Stimulated activated naive B cell treated with anti-CD40 and anti-IgM and Interleukin-4, amounts not matched to agents 10 μg/mL and 1 μg/mL and 100 μg/mL, for 72 hours (primary cell): Measurements from ENCODE around the gene TSPAN14.
"Not testable (repeated sequence)": the region's sequence is repeated elsewhere in the genome, so short reads cannot be mapped to it uniquely, and the experiment has no call there.

ENCODE experiments used
- ATAC-seq, 2 donors: fragments of 150-1000 bp; cut with Tn5 transposase; replicated peaks; 2 replicates each; pipeline ENCODE4 v1.10.0; 2021; ENCODE audit warnings: moderate library complexity in 1 of 2
- DNase-seq: peaks from one replicate; pipeline ENCODE4 v3.0.0; 2021
- H3K27ac Mint-ChIP-seq: one replicate; pipeline ENCODE4 v1.8.0; 2022; ENCODE audit warnings: mild to moderate bottlenecking, mixed read lengths
- H3K27me3 Mint-ChIP-seq, 2 donors: one replicate each; pipeline ENCODE4 v1.8.0; 2022; ENCODE audit warnings: mixed read lengths in 2 of 2
- H3K36me3 Mint-ChIP-seq, 2 donors: one replicate each; pipeline ENCODE4 v1.8.0; 2022; ENCODE audit warnings: mixed read lengths in 2 of 2, mild to moderate bottlenecking in 1 of 2
- H3K4me1 Mint-ChIP-seq, 2 donors: one replicate each; pipeline ENCODE4 v1.8.0; 2022; ENCODE audit warnings: mixed read lengths in 2 of 2, mild to moderate bottlenecking in 1 of 2
- H3K4me3 Mint-ChIP-seq, 2 donors: one replicate each; pipeline ENCODE4 v1.8.0; 2022; ENCODE audit warnings: mild to moderate bottlenecking in 2 of 2, mixed read lengths in 2 of 2, moderate library complexity in 1 of 2
- H3K9me3 Mint-ChIP-seq, 2 donors: one replicate each; pipeline ENCODE4 v1.8.0; 2022; ENCODE audit warnings: mixed read lengths in 2 of 2, mild to moderate bottlenecking in 1 of 2

The TSPAN14 gene

GRCh38 chr10:80474597-80474910 lies 20.4 kb downstream of the TSPAN14 start:
- H3K27ac Mint-ChIP-seq: peak overlapping the region; percentile 75
- peaks cover 6 to 7% of the 10 kb centered on the region in 2 donors for H3K9me3 Mint-ChIP-seq
- H3K4me3 Mint-ChIP-seq: no peak overlapping the region
- DNase-seq (no peak), ATAC-seq (no peak)
- peaks cover 40 to 45% of the 10 kb centered on the region in 2 donors for H3K4me1 Mint-ChIP-seq
- H3K27me3 Mint-ChIP-seq: no peaks in the 10 kb centered on the region
- peaks cover 23 to 41% of the 10 kb centered on the region in 2 donors for H3K36me3 Mint-ChIP-seq

GRCh38 chr10:80474941-80475340 lies 20.8 kb downstream of the TSPAN14 start:
- no peaks in the 10 kb centered on the region for H3K27me3 Mint-ChIP-seq
- H3K27ac Mint-ChIP-seq: no peak overlapping the region
- peaks cover 21 to 39% of the 10 kb centered on the region in 2 donors for H3K36me3 Mint-ChIP-seq
- H3K4me3 Mint-ChIP-seq: no peak overlapping the region
- DNase-seq (no peak), ATAC-seq (no peak)
- H3K9me3 Mint-ChIP-seq: peaks cover 6 to 7% of the 10 kb centered on the region in 2 donors
- peaks cover 39 to 44% of the 10 kb centered on the region in 2 donors for H3K4me1 Mint-ChIP-seq

- H3K9me3 Mint-ChIP-seq, DNase-seq: not testable (repeated sequence)
- H3K27ac Mint-ChIP-seq: peak overlapping the region; percentile 20
Measured at GRCh38 chr10:80475641-80476040, 21.5 kb downstream of the TSPAN14 start.

GRCh38 chr10:80476685-80477084 lies 22.6 kb downstream of the TSPAN14 start:
- ATAC-seq: no peak
- Mint-ChIP-seq H3K27ac (no peak overlapping the region), H3K4me3 (no peak overlapping the region), H3K36me3 (peaks cover 19 to 38% of the 10 kb centered on the region in 2 donors), H3K9me3 (peaks cover 6 to 7% of the 10 kb centered on the region in 2 donors), H3K4me1 (peaks cover 28 to 34% of the 10 kb centered on the region in 2 donors), H3K27me3 (no peaks in the 10 kb centered on the region)
- DNase-seq: no peak

More at GRCh38 chr10:80475641-80476040, 21.5 kb downstream of the TSPAN14 start:
- H3K4me1 Mint-ChIP-seq: peaks cover 38 to 44% of the 10 kb centered on the region in 2 donors
- peaks cover 20 to 44% of the 10 kb centered on the region in 2 donors for H3K36me3 Mint-ChIP-seq
- H3K27me3 Mint-ChIP-seq, ATAC-seq, H3K4me3 Mint-ChIP-seq: not testable (repeated sequence)

- Mint-ChIP-seq H3K27me3 (no peaks in the 10 kb centered on the region), H3K4me3 (no peak overlapping the region), H3K36me3 (peaks cover 19 to 38% of the 10 kb centered on the region in 2 donors), H3K27ac (no peak overlapping the region), H3K4me1 (peaks cover 17 to 23% of the 10 kb centered on the region in 2 donors), H3K9me3 (peaks cover 6 to 7% of the 10 kb centered on the region in 2 donors)
- ATAC-seq (no peak), DNase-seq (no peak)
Measured at GRCh38 chr10:80477813-80478212, 23.7 kb downstream of the TSPAN14 start.

DNA sequence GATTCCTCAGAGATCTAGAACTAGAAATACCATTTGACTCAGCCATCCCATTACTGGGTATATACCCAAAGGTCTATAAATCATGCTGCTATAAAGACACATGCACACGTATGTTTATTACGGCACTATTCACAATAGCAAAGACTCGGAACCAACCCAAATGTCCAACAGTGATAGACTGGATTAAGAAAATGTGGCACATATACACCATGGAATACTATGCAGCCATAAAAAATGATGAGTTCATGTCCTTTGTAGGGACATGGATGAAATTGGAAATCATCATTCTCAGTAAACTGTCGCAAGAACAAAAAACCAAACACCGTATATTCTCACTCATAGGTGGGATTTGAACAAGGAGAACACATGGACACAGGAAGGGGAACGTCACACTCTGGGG lies 26.3 kb downstream of the TSPAN14 start:
- Mint-ChIP-seq H3K36me3 (peaks cover 16 to 29% of the 10 kb centered on the region in 2 donors), H3K4me1 (peaks cover 11 to 16% of the 10 kb centered on the region in 2 donors)
- H3K4me3 Mint-ChIP-seq, H3K27me3 Mint-ChIP-seq, H3K27ac Mint-ChIP-seq, DNase-seq, H3K9me3 Mint-ChIP-seq, ATAC-seq: not testable (repeated sequence)

DNA sequence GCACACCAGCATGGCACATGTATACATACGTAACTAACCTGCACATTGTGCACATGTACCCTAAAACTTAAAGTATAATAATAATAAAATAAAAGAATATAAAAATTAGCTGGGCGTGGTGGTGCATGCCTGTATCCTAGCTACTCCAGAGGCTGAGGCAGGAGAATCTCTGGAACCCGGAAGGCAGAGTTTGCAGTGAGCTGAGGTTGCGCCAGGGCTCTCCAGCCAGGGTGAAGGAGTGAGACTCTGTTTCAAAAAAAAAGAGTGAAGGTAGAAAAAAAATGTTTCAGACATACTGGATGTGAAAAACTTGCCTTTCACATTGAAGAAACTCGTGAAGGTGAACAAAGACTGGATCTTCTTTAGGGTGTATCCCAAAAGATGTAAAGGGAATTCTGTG lies 26.7 kb downstream of the TSPAN14 start:
- no peak overlapping the region for H3K4me3 Mint-ChIP-seq
- peaks cover 16 to 21% of the 10 kb centered on the region in 2 donors for H3K4me1 Mint-ChIP-seq
- H3K9me3 Mint-ChIP-seq: peaks cover 6 to 7% of the 10 kb centered on the region in 2 donors
- DNase-seq (no peak), ATAC-seq (no peak)
- no peak overlapping the region for H3K27ac Mint-ChIP-seq
- H3K36me3 Mint-ChIP-seq: peaks cover 16 to 29% of the 10 kb centered on the region in 2 donors
- H3K27me3 Mint-ChIP-seq: no peaks in the 10 kb centered on the region

GRCh38 chr10:80484243-80484642 lies 30.1 kb downstream of the TSPAN14 start:
- DNase-seq (no peak), ATAC-seq (no peak)
- Mint-ChIP-seq H3K9me3 (no peaks in the 10 kb centered on the region), H3K4me3 (no peak overlapping the region), H3K36me3 (peaks cover 0 to 11% of the 10 kb centered on the region in 2 donors), H3K27me3 (no peaks in the 10 kb centered on the region), H3K27ac (no peak overlapping the region), H3K4me1 (peaks cover 29 to 40% of the 10 kb centered on the region in 2 donors)

GRCh38 chr10:80484676-80485075 lies 30.6 kb downstream of the TSPAN14 start:
- H3K4me3 Mint-ChIP-seq: no peak overlapping the region
- no peak overlapping the region for H3K27ac Mint-ChIP-seq
- no peaks in the 10 kb centered on the region for H3K9me3 Mint-ChIP-seq
- no peaks in the 10 kb centered on the region for H3K27me3 Mint-ChIP-seq
- ATAC-seq (no peak), DNase-seq (no peak)
- H3K36me3 Mint-ChIP-seq: peaks cover 3 to 15% of the 10 kb centered on the region in 2 donors
- H3K4me1 Mint-ChIP-seq: peaks cover 31 to 43% of the 10 kb centered on the region in 2 donors

- Mint-ChIP-seq H3K4me1 (peaks cover 36 to 47% of the 10 kb centered on the region in 2 donors), H3K4me3 (peak overlapping the region in 1 of 2 donors; percentile 15), H3K27me3 (no peaks in the 10 kb centered on the region), H3K27ac (peak overlapping the region; percentile 39), H3K36me3 (peaks cover 10 to 18% of the 10 kb centered on the region in 2 donors), H3K9me3 (no peaks in the 10 kb centered on the region)
- DNase-seq: no peak
- ATAC-seq: peak; percentile 27 to 39
Measured at GRCh38 chr10:80485076-80485945, 31.2 kb downstream of the TSPAN14 start.

DNA sequence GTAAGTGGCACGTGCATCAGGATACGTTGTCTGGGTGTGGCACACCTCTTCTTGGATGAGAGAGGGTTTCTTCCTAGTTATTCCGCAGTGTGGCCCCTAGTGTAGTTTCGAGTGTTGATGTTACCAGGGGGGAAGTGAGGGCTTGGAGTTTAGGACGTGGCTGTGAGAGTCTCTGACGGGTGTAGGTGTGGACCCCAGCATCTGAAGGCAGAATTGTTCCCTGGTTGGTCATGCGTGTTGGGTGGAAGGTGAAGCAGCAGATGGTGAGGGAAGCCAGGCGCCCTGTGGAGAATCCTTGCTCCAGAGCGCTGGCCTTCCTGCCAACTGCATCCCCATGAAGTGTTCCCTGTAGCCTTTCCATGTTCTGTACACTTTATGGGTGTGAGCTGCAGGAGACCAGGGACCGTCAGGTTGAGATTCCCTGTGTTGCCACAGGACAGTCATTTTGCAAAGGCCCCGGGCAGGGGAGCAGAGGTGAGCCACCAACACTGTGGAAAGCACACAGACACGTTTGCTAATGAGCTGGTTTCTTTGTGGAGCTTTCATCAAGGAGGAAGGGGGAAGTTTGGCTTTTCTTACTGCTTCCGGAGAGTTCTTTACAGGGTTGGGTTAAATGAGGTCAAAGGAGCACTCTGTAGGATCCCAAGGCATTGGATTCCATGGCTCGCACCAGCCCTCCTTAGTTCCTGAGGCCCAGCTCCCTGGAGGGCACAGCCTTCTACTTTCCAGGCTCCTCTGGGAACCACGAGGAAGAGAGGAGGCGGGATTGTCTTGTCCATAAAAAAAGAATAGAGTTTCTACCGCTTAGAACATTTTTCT lies 32.0 kb downstream of the TSPAN14 start:
- ATAC-seq (peak; percentile 38 to 57), DNase-seq (no peak)
- Mint-ChIP-seq H3K27ac (peak overlapping the region; percentile 39), H3K9me3 (no peaks in the 10 kb centered on the region), H3K27me3 (no peaks in the 10 kb centered on the region), H3K4me1 (peaks cover 39 to 48% of the 10 kb centered on the region in 2 donors), H3K4me3 (peak overlapping the region in 1 of 2 donors; percentile 15), H3K36me3 (peaks cover 13 to 20% of the 10 kb centered on the region in 2 donors)

- Mint-ChIP-seq H3K9me3 (no peaks in the 10 kb centered on the region), H3K4me1 (peaks cover 44 to 55% of the 10 kb centered on the region in 2 donors), H3K4me3 (no peak overlapping the region), H3K27ac (no peak overlapping the region), H3K36me3 (peaks cover 17 to 27% of the 10 kb centered on the region in 2 donors), H3K27me3 (no peaks in the 10 kb centered on the region)
- DNase-seq (no peak), ATAC-seq (no peak)
Measured at GRCh38 chr10:80486785-80487420, 32.8 kb downstream of the TSPAN14 start.

- Mint-ChIP-seq H3K27me3 (no peaks in the 10 kb centered on the region), H3K9me3 (no peaks in the 10 kb centered on the region), H3K27ac (no peak overlapping the region), H3K4me1 (peaks cover 44 to 55% of the 10 kb centered on the region in 2 donors), H3K36me3 (peaks cover 17 to 30% of the 10 kb centered on the region in 2 donors), H3K4me3 (no peak overlapping the region)
- ATAC-seq (no peak), DNase-seq (no peak)
Measured at GRCh38 chr10:80487421-80487785, 33.3 kb downstream of the TSPAN14 start.
